Type B pancreatic cell (in vitro differentiated cells): ENCODE measurements around the gene PLEKHA8. TPM values are rescaled to one million over a fixed set of nuclear protein-coding genes. Genes with fewer than 3 reads are reported as not detected.

Source experiments
- DNase-seq: peaks from one replicate; pipeline ENCODE4 v3.0.0; 2021; ENCODE audit warnings: mixed read lengths; ENCODE audit not compliant: unreplicated experiment; ENCODE audit errors: extremely low spot score
- H3K27ac Mint-ChIP-seq: 2 replicates; pipeline ENCODE4 v1.8.0; 2021; ENCODE audit warnings: mild to moderate bottlenecking, mixed read lengths
- H3K27me3 Mint-ChIP-seq: 2 replicates; pipeline ENCODE4 v1.8.0; 2021; ENCODE audit warnings: mixed read lengths
- H3K36me3 Mint-ChIP-seq: 2 replicates; pipeline ENCODE4 v1.8.0; 2021; ENCODE audit warnings: mixed read lengths
- H3K4me1 Mint-ChIP-seq: one replicate; pipeline ENCODE4 v1.8.0; 2021; ENCODE audit warnings: mixed read lengths; ENCODE audit not compliant: unreplicated experiment
- H3K4me3 Mint-ChIP-seq: 2 replicates; pipeline ENCODE4 v1.8.0; 2021; ENCODE audit warnings: mild to moderate bottlenecking, mixed read lengths
- H3K9me3 Mint-ChIP-seq: 2 replicates; pipeline ENCODE4 v1.8.0; 2021; ENCODE audit warnings: mixed read lengths
- CTCF ChIP-seq: fragments of 200-600 bp; sonication (generic); conservative IDR thresholded peaks from 2 replicates; pipeline ENCODE4 v1.5.0; 2021; ENCODE audit warnings: antibody characterized with exemption, mild to moderate bottlenecking
- total RNA-seq: library from RNA; stranded (reverse); gene quantifications from 2 replicates; pipeline ENCODE4 v1.2.1, GENCODE V29; 2021; ENCODE audit warnings: low replicate concordance

PLEKHA8 gene
- total RNA-seq, 1 donor from 2014 or later = 46.0 TPM

DNA sequence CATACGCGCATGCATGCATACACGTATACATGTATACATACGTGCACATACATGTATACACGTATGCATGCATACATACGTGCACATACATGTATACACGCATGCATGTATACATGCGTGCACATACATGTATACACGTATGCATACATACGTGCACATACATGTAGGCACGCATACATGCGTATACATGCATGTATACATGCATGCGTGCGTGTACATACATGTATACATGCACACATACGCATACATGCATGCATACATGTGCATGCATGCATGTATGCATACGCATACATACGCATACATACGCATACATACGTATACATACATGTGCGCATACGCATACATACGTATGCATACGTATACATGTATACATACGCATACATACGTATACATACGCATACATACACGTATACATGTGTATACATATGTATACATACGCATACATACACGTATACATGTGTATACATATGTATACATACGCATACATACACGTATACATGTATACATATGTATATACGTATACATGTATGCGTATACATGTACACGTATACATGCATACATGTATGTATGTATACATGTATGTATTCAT is 87.6 kb downstream of the PLEKHA8 start:
- H3K9me3 Mint-ChIP-seq = peaks cover 10% of the 10 kb centered on the region
- peaks cover 10% of the 10 kb centered on the region for H3K36me3 Mint-ChIP-seq
- H3K4me1 Mint-ChIP-seq = no peaks in the 10 kb centered on the region
- H3K4me3 Mint-ChIP-seq = no peak overlapping the region
- H3K27me3 Mint-ChIP-seq = no peaks in the 10 kb centered on the region
- no peak overlapping the region for H3K27ac Mint-ChIP-seq
- no peak for TF ChIP-seq CTCF
- no peak for DNase-seq

GRCh38 chr7:30116771-30117170 is 88.6 kb downstream of the PLEKHA8 start:
- no peak for TF ChIP-seq CTCF
- DNase-seq = no peak
- H3K4me1 Mint-ChIP-seq = no peaks in the 10 kb centered on the region
- H3K4me3 Mint-ChIP-seq = no peak overlapping the region
- H3K27me3 Mint-ChIP-seq = no peaks in the 10 kb centered on the region
- H3K36me3 Mint-ChIP-seq = peaks cover 10% of the 10 kb centered on the region
- H3K9me3 Mint-ChIP-seq = peaks cover 10% of the 10 kb centered on the region
- no peak overlapping the region for H3K27ac Mint-ChIP-seq

DNA sequence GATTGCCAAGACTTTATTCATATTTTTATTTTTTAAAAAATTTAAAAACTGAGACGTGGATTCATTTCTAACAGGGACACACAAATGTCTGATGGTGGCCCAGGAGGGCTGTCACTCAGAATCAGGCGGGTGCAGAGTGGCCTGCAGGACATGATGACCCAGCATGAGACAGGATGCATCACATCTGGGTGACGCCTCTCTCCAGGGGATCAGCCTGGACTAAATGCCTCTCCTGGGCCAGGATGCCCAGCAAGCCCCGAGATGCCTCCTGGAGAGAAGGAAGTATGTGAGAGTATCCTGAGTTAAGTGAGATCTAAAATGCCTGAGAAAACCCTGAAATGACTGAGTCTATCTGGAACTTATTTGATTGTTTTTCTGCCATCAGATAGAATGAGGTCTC is 89.7 kb downstream of the PLEKHA8 start:
- no peaks in the 10 kb centered on the region for H3K4me1 Mint-ChIP-seq
- DNase-seq = no peak
- H3K9me3 Mint-ChIP-seq = peaks cover 8% of the 10 kb centered on the region
- no peak overlapping the region for H3K27ac Mint-ChIP-seq
- no peak for TF ChIP-seq CTCF
- no peak overlapping the region for H3K4me3 Mint-ChIP-seq
- peaks cover 8% of the 10 kb centered on the region for H3K36me3 Mint-ChIP-seq
- H3K27me3 Mint-ChIP-seq = no peaks in the 10 kb centered on the region

GRCh38 chr7:30119890-30120577 is 91.8 kb downstream of the PLEKHA8 start:
- Mint-ChIP-seq H3K27ac (no peak overlapping the region), H3K9me3 (no peaks in the 10 kb centered on the region), H3K27me3 (no peaks in the 10 kb centered on the region), H3K4me1 (no peaks in the 10 kb centered on the region), H3K4me3 (no peak overlapping the region), H3K36me3 (no peaks in the 10 kb centered on the region)
- DNase-seq = no peak
- no peak for TF ChIP-seq CTCF

DNA sequence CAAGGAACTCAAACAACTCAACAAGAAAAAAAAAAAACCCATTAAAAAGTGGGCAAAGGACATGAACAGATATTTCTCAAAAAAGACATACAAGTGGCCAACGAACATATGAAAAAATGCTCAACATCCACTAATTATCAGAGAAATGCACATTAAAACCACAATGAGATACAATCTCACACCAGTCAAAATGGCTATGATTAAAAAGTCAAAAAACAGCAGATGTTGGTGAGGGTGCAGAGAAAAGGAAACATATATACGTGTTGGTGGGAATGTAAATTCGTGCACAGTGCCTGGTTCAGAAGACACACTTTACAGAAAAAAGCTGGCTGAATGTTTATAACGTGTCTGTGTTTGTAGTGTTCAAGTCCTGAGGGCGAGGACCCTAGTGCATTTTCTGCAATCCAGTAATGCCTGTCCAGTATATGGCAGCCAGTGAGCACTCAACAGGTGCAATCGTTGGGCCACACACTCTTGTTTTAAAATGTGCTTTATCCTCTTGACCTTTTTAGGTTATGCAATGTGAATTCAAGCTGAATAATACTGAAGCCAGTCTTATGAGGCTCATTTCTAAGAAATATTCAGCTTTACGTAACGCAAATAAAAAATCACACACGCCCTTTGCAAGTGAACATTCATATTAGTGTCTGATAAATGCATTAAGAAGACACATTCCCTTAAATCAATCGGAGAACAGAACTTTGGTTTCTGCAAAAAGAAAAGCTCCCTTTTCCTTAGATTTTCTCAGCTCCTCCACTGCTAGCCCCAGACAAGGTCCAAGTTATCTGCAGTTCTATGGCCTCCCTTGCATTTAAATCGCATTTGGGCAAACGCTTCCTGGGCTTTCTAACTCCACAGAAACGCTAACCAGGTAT is 105.8 kb downstream of the PLEKHA8 start:
- Mint-ChIP-seq H3K27ac (peak overlapping the region; percentile 91), H3K27me3 (no peaks in the 10 kb centered on the region), H3K4me1 (peaks cover 9% of the 10 kb centered on the region), H3K9me3 (no peaks in the 10 kb centered on the region), H3K36me3 (peaks cover 3% of the 10 kb centered on the region), H3K4me3 (peak overlapping the region; percentile 91)
- no peak for DNase-seq
- TF ChIP-seq CTCF = no peak
